ENCODE data around the gene MRNIP.

The MRNIP gene

GRCh38 chr5:179795049-179795862 lies 63.4 kb downstream of the MRNIP start:
- TF ChIP-seq CTCF (IDR thresholded peaks at IDR 0.05; ENCODE audit: insufficient read depth, low read length, poor library complexity, severe bottlenecking), result no peak
- Histone ChIP-seq H3K36me3 (ENCODE audit: control insufficient read depth, insufficient read depth, low read length) (peaks cover 14% of the 10 kb centered on the region), H3K27me3 (replicated peaks; ENCODE audit: control insufficient read depth, insufficient read depth, low read length) (no peaks in the 10 kb centered on the region), H3K4me3 (replicated peaks; ENCODE audit: low read depth, low read length) (peak overlapping the region; percentile 72)
- no peak for DNase-seq (ENCODE audit: extremely low read depth, insufficient read length)

DNA sequence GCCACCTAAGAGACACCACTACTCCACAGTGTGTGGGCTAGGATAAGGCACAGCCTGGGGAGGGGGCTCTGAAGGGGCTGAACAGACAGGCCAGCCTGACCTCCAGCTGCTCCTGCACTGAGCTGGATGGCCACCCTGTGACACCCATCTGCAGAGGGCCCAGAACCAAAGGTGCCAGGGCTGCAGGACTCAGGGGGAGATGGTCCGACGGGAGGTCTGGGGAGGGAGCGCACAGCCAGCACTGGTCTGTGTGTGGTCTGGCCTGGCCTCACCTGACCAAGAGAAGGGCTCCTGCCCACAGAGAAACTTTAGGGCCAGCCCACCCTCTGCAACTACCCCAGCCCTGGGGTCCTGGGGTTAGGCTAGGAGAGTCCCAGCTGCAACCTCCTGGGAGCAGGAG lies 64.0 kb downstream of the MRNIP start:
- Histone ChIP-seq H3K27me3 (replicated peaks; ENCODE audit: control insufficient read depth, insufficient read depth, low read length) (no peaks in the 10 kb centered on the region), H3K4me3 (replicated peaks; ENCODE audit: low read depth, low read length) (no peak overlapping the region), H3K36me3 (ENCODE audit: control insufficient read depth, insufficient read depth, low read length) (peaks cover 10% of the 10 kb centered on the region)
- DNase-seq (ENCODE audit: extremely low read depth, insufficient read length), result no peak
- no peak for TF ChIP-seq CTCF (IDR thresholded peaks at IDR 0.05; ENCODE audit: insufficient read depth, low read length, poor library complexity, severe bottlenecking)

DNA sequence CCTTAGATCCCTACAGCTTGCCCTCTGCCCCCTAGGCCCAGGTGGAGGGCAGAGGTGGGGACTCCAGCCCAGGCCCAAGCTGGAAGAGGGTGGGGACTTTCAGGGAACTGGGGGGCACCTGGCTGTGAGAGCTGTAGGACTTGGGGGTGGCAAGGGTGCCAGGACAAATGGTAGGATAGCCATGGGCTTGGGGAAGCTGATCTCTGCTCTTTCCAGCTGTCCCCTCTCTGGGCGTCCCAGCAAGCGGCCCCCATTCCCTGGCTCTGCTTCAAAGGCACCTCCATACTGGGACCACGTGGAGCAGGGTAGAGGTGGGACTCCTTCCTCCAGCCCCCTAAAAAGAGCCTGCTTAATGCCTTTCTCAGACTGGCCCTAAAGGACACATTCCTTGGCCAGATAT lies 64.4 kb downstream of the MRNIP start:
- no peak for TF ChIP-seq CTCF (IDR thresholded peaks at IDR 0.05; ENCODE audit: insufficient read depth, low read length, poor library complexity, severe bottlenecking)

DNA sequence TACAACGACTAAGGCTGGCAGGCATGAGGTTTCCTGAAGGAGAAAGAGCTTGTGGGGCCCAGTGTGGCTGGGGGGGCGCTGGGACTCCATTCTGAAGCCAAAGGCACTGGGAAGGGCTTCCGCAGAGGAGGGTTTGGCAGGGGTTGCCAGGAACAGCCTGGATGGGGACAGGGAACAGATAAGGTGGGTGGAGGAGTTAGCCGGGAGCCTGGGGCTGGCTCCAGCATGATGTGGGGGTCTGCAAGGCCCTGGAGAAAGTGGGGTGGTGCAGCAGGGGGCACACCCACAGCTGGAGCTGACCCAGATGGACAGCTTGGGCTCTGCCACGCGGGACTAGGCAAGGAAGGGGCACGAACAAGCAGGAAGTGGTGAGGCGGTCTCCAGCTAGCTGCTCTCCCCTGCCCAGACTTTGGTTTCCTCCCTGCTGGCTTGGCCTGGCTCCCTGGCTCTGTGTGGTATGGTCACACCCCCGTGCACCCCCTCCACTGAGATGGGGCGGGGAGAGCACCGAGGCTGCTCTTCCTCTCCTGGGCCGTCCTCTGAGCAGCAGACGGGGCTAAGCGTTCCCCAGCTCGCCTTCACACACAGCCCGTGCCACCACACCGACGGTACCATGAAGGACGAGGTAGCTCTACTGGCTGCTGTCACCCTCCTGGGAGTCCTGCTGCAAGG lies 65.0 kb downstream of the MRNIP start, which contains the start of gene LTC4S:
LTC4S (plus strand) TSS at position 519 of the 672 bp plus-strand sequence; CDS start at position 614, 95 bp downstream.
- no peak within 1 kb of the TSS for H3K4me3 ChIP-seq (replicated peaks; ENCODE audit: low read depth, low read length)
- DNase-seq (ENCODE audit: extremely low read depth, insufficient read length), result no peak

More for the DNA sequence above, 64.4 kb downstream of the MRNIP start:
- Histone ChIP-seq H3K27me3 (replicated peaks; ENCODE audit: control insufficient read depth, insufficient read depth, low read length) (no peaks in the 10 kb centered on the region), H3K4me3 (replicated peaks; ENCODE audit: low read depth, low read length) (no peak overlapping the region), H3K36me3 (ENCODE audit: control insufficient read depth, insufficient read depth, low read length) (peaks cover 10% of the 10 kb centered on the region)
- DNase-seq (ENCODE audit: extremely low read depth, insufficient read length), result no peak

More for the DNA sequence above, 65.0 kb downstream of the MRNIP start, which contains the start of gene LTC4S:
- TF ChIP-seq CTCF (IDR thresholded peaks at IDR 0.05; ENCODE audit: insufficient read depth, low read length, poor library complexity, severe bottlenecking), result no peak
- Histone ChIP-seq H3K27me3 (replicated peaks; ENCODE audit: control insufficient read depth, insufficient read depth, low read length) (no peaks in the 10 kb centered on the region), H3K36me3 (ENCODE audit: control insufficient read depth, insufficient read depth, low read length) (peaks cover 7% of the 10 kb centered on the region)
